ENCODE data around the gene CAMTA1.

CAMTA1 gene

GRCh38 chr1:7434566-7434965 lies 649.3 kb downstream of the CAMTA1 start:
- H3K9me3 ChIP-seq (ENCODE audit: control insufficient read depth, low read length) = no peaks in the 10 kb centered on the region
- H3K4me1 ChIP-seq (ENCODE audit: control insufficient read depth, insufficient read depth, low read length, poor library complexity, severe bottlenecking) = peaks cover 12% of the 10 kb centered on the region
- no peak overlapping the region for H3K4me3 ChIP-seq (ENCODE audit: extremely low read depth, insufficient read depth, low read length, poor library complexity, severe bottlenecking)
- WGBS, 2 experiments (ENCODE audit: insufficient coverage in 2 of 2) = 80 to 84% methylated on average over 1 to 3 of the region's 5 CpGs
- H3K27ac ChIP-seq (ENCODE audit: low read depth, low read length, severe bottlenecking) = no peak overlapping the region
- no peaks in the 10 kb centered on the region for H3K36me3 ChIP-seq (ENCODE audit: control insufficient read depth, insufficient read depth, low read length)

GRCh38 chr1:7435276-7436055 lies 650.2 kb downstream of the CAMTA1 start:
- no peaks in the 10 kb centered on the region for H3K9me3 ChIP-seq (ENCODE audit: control insufficient read depth, low read length)
- H3K4me3 ChIP-seq (ENCODE audit: extremely low read depth, insufficient read depth, low read length, poor library complexity, severe bottlenecking) = no peak overlapping the region
- H3K27ac ChIP-seq (ENCODE audit: low read depth, low read length, severe bottlenecking) = no peak overlapping the region
- peaks cover 12% of the 10 kb centered on the region for H3K4me1 ChIP-seq (ENCODE audit: control insufficient read depth, insufficient read depth, low read length, poor library complexity, severe bottlenecking)
- no peaks in the 10 kb centered on the region for H3K36me3 ChIP-seq (ENCODE audit: control insufficient read depth, insufficient read depth, low read length)
- 93 to 95% methylated on average over 11 to 12 of the region's 14 CpGs for WGBS, 2 experiments (ENCODE audit: insufficient coverage in 2 of 2)

GRCh38 chr1:7436056-7437005 lies 651.1 kb downstream of the CAMTA1 start:
- peaks cover 12% of the 10 kb centered on the region for H3K4me1 ChIP-seq (ENCODE audit: control insufficient read depth, insufficient read depth, low read length, poor library complexity, severe bottlenecking)
- H3K36me3 ChIP-seq (ENCODE audit: control insufficient read depth, insufficient read depth, low read length) = no peaks in the 10 kb centered on the region
- no peaks in the 10 kb centered on the region for H3K9me3 ChIP-seq (ENCODE audit: control insufficient read depth, low read length)
- WGBS, 2 experiments (ENCODE audit: insufficient coverage in 2 of 2) = 89% methylated on average over 10 to 18 of the region's 20 CpGs
- no peak overlapping the region for H3K4me3 ChIP-seq (ENCODE audit: extremely low read depth, insufficient read depth, low read length, poor library complexity, severe bottlenecking)
- no peak overlapping the region for H3K27ac ChIP-seq (ENCODE audit: low read depth, low read length, severe bottlenecking)

- H3K27ac ChIP-seq (ENCODE audit: low read depth, low read length, severe bottlenecking) = no peak overlapping the region
- peaks cover 12% of the 10 kb centered on the region for H3K4me1 ChIP-seq (ENCODE audit: control insufficient read depth, insufficient read depth, low read length, poor library complexity, severe bottlenecking)
- H3K4me3 ChIP-seq (ENCODE audit: extremely low read depth, insufficient read depth, low read length, poor library complexity, severe bottlenecking) = no peak overlapping the region
- no peaks in the 10 kb centered on the region for H3K36me3 ChIP-seq (ENCODE audit: control insufficient read depth, insufficient read depth, low read length)
- WGBS, 2 experiments (ENCODE audit: insufficient coverage in 2 of 2) = 75 to 79% methylated on average over 6 to 8 of the region's 9 CpGs
- H3K9me3 ChIP-seq (ENCODE audit: control insufficient read depth, low read length) = no peaks in the 10 kb centered on the region
Observed at GRCh38 chr1:7437036-7437435, 651.8 kb downstream of the CAMTA1 start.

- Histone ChIP-seq H3K36me3 (ENCODE audit: control insufficient read depth, insufficient read depth, low read length) (no peaks in the 10 kb centered on the region), H3K4me1 (ENCODE audit: control insufficient read depth, insufficient read depth, low read length, poor library complexity, severe bottlenecking) (peaks cover 9% of the 10 kb centered on the region), H3K9me3 (ENCODE audit: control insufficient read depth, low read length) (no peaks in the 10 kb centered on the region), H3K27ac (ENCODE audit: low read depth, low read length, severe bottlenecking) (no peak overlapping the region), H3K4me3 (ENCODE audit: extremely low read depth, insufficient read depth, low read length, poor library complexity, severe bottlenecking) (no peak overlapping the region)
- WGBS, 2 experiments (ENCODE audit: insufficient coverage in 2 of 2) = 93 to 98% methylated on average over 13 to 18 of the region's 21 CpGs
Observed at GRCh38 chr1:7437608-7438395, 652.5 kb downstream of the CAMTA1 start.

- H3K36me3 ChIP-seq (ENCODE audit: control insufficient read depth, insufficient read depth, low read length) = no peaks in the 10 kb centered on the region
- peaks cover 8% of the 10 kb centered on the region for H3K4me1 ChIP-seq (ENCODE audit: control insufficient read depth, insufficient read depth, low read length, poor library complexity, severe bottlenecking)
- WGBS, 2 experiments (ENCODE audit: insufficient coverage in 2 of 2) = 88 to 96% methylated on average over 7 of the region's 7 CpGs
- H3K9me3 ChIP-seq (ENCODE audit: control insufficient read depth, low read length) = no peaks in the 10 kb centered on the region
- H3K27ac ChIP-seq (ENCODE audit: low read depth, low read length, severe bottlenecking) = no peak overlapping the region
- no peak overlapping the region for H3K4me3 ChIP-seq (ENCODE audit: extremely low read depth, insufficient read depth, low read length, poor library complexity, severe bottlenecking)
Observed at GRCh38 chr1:7438396-7438785, 653.1 kb downstream of the CAMTA1 start.

- H3K4me1 ChIP-seq (ENCODE audit: control insufficient read depth, insufficient read depth, low read length, poor library complexity, severe bottlenecking) = peaks cover 1% of the 10 kb centered on the region
- H3K4me3 ChIP-seq (ENCODE audit: extremely low read depth, insufficient read depth, low read length, poor library complexity, severe bottlenecking) = no peak overlapping the region
- no peaks in the 10 kb centered on the region for H3K36me3 ChIP-seq (ENCODE audit: control insufficient read depth, insufficient read depth, low read length)
- no peaks in the 10 kb centered on the region for H3K9me3 ChIP-seq (ENCODE audit: control insufficient read depth, low read length)
- H3K27ac ChIP-seq (ENCODE audit: low read depth, low read length, severe bottlenecking) = no peak overlapping the region
- WGBS, 2 experiments (ENCODE audit: insufficient coverage in 2 of 2) = 93 to 98% methylated on average over 22 of the region's 22 CpGs
Observed at GRCh38 chr1:7438921-7439655, 653.8 kb downstream of the CAMTA1 start.

- Histone ChIP-seq H3K4me3 (ENCODE audit: extremely low read depth, insufficient read depth, low read length, poor library complexity, severe bottlenecking) (no peak overlapping the region), H3K4me1 (ENCODE audit: control insufficient read depth, insufficient read depth, low read length, poor library complexity, severe bottlenecking) (no peaks in the 10 kb centered on the region), H3K9me3 (ENCODE audit: control insufficient read depth, low read length) (no peaks in the 10 kb centered on the region), H3K27ac (ENCODE audit: low read depth, low read length, severe bottlenecking) (no peak overlapping the region), H3K36me3 (ENCODE audit: control insufficient read depth, insufficient read depth, low read length) (no peaks in the 10 kb centered on the region)
- 92 to 94% methylated on average over 11 to 13 of the region's 13 CpGs for WGBS, 2 experiments (ENCODE audit: insufficient coverage in 2 of 2)
Observed at GRCh38 chr1:7440154-7440553, 654.9 kb downstream of the CAMTA1 start.

GRCh38 chr1:7441143-7441841 lies 656.0 kb downstream of the CAMTA1 start:
- WGBS, 2 experiments (ENCODE audit: insufficient coverage in 2 of 2) = 92 to 93% methylated on average over 16 of the region's 16 CpGs
- Histone ChIP-seq H3K4me1 (ENCODE audit: control insufficient read depth, insufficient read depth, low read length, poor library complexity, severe bottlenecking) (no peaks in the 10 kb centered on the region), H3K9me3 (ENCODE audit: control insufficient read depth, low read length) (no peaks in the 10 kb centered on the region), H3K4me3 (ENCODE audit: extremely low read depth, insufficient read depth, low read length, poor library complexity, severe bottlenecking) (no peak overlapping the region), H3K36me3 (ENCODE audit: control insufficient read depth, insufficient read depth, low read length) (no peaks in the 10 kb centered on the region), H3K27ac (ENCODE audit: low read depth, low read length, severe bottlenecking) (no peak overlapping the region)
